Stimulated activated naive B cell treated with anti-CD40 and anti-IgM and Interleukin-4, amounts not matched to agents 10 μg/mL and 1 μg/mL and 100 μg/mL, for 72 hours (primary cell): ENCODE measurements around the gene TBPL2.

Experiments used
- ATAC-seq, 2 donors: fragments of 150-1000 bp; cut with Tn5 transposase; replicated peaks; 2 replicates each; pipeline ENCODE4 v1.10.0; 2021; ENCODE audit warnings: moderate library complexity in 1 of 2
- DNase-seq: peaks from one replicate; pipeline ENCODE4 v3.0.0; 2021
- H3K27ac Mint-ChIP-seq: one replicate; pipeline ENCODE4 v1.8.0; 2022; ENCODE audit warnings: mild to moderate bottlenecking, mixed read lengths
- H3K27me3 Mint-ChIP-seq, 2 donors: one replicate each; pipeline ENCODE4 v1.8.0; 2022; ENCODE audit warnings: mixed read lengths in 2 of 2
- H3K36me3 Mint-ChIP-seq, 2 donors: one replicate each; pipeline ENCODE4 v1.8.0; 2022; ENCODE audit warnings: mixed read lengths in 2 of 2, mild to moderate bottlenecking in 1 of 2
- H3K4me1 Mint-ChIP-seq, 2 donors: one replicate each; pipeline ENCODE4 v1.8.0; 2022; ENCODE audit warnings: mixed read lengths in 2 of 2, mild to moderate bottlenecking in 1 of 2
- H3K4me3 Mint-ChIP-seq, 2 donors: one replicate each; pipeline ENCODE4 v1.8.0; 2022; ENCODE audit warnings: mild to moderate bottlenecking in 2 of 2, mixed read lengths in 2 of 2, moderate library complexity in 1 of 2
- H3K9me3 Mint-ChIP-seq, 2 donors: one replicate each; pipeline ENCODE4 v1.8.0; 2022; ENCODE audit warnings: mixed read lengths in 2 of 2, mild to moderate bottlenecking in 1 of 2

TBPL2 gene

GRCh38 chr14:55381561-55381960 is 58.9 kb downstream of the TBPL2 start:
- Mint-ChIP-seq H3K9me3 (no peaks in the 10 kb centered on the region), H3K36me3 (peaks cover 37 to 47% of the 10 kb centered on the region in 2 donors), H3K27ac (no peak overlapping the region), H3K4me1 (no peaks in the 10 kb centered on the region), H3K4me3 (no peak overlapping the region), H3K27me3 (no peaks in the 10 kb centered on the region)
- ATAC-seq (no peak), DNase-seq (no peak)

GRCh38 chr14:55381040-55381439 is 59.4 kb downstream of the TBPL2 start:
- DNase-seq = no peak
- no peak overlapping the region for H3K4me3 Mint-ChIP-seq
- ATAC-seq = no peak
- H3K4me1 Mint-ChIP-seq = no peaks in the 10 kb centered on the region
- H3K9me3 Mint-ChIP-seq = no peaks in the 10 kb centered on the region
- H3K36me3 Mint-ChIP-seq = peaks cover 41 to 52% of the 10 kb centered on the region in 2 donors
- H3K27ac Mint-ChIP-seq = no peak overlapping the region
- H3K27me3 Mint-ChIP-seq = no peaks in the 10 kb centered on the region

- Mint-ChIP-seq H3K9me3 (no peaks in the 10 kb centered on the region), H3K4me1 (peaks cover 4 to 22% of the 10 kb centered on the region in 2 donors), H3K4me3 (no peak overlapping the region), H3K36me3 (peaks cover 40 to 58% of the 10 kb centered on the region in 2 donors), H3K27ac (no peak overlapping the region), H3K27me3 (no peaks in the 10 kb centered on the region)
- DNase-seq (no peak), ATAC-seq (no peak)
Observed at GRCh38 chr14:55377236-55377635, 63.2 kb downstream of the TBPL2 start.

GRCh38 chr14:55374771-55375170 is 65.6 kb downstream of the TBPL2 start:
- no peaks in the 10 kb centered on the region for H3K27me3 Mint-ChIP-seq
- peak overlapping the region; percentile 6 for H3K27ac Mint-ChIP-seq
- peaks cover 39 to 58% of the 10 kb centered on the region in 2 donors for H3K36me3 Mint-ChIP-seq
- ATAC-seq (no peak), DNase-seq (no peak)
- H3K4me1 Mint-ChIP-seq = peaks cover 6 to 24% of the 10 kb centered on the region in 2 donors
- H3K9me3 Mint-ChIP-seq = no peaks in the 10 kb centered on the region
- H3K4me3 Mint-ChIP-seq = no peak overlapping the region

GRCh38 chr14:55373784-55374705 is 66.4 kb downstream of the TBPL2 start:
- H3K27ac Mint-ChIP-seq = peak overlapping the region; percentile 65
- peaks cover 43 to 62% of the 10 kb centered on the region in 2 donors for H3K36me3 Mint-ChIP-seq

GRCh38 chr14:55372825-55373224 is 67.6 kb downstream of the TBPL2 start:
- DNase-seq = no peak
- Mint-ChIP-seq H3K4me1 (peaks cover 6 to 24% of the 10 kb centered on the region in 2 donors), H3K4me3 (no peak overlapping the region), H3K27ac (peak overlapping the region; percentile 51), H3K9me3 (no peaks in the 10 kb centered on the region), H3K36me3 (peaks cover 41 to 57% of the 10 kb centered on the region in 2 donors), H3K27me3 (no peaks in the 10 kb centered on the region)
- no peak for ATAC-seq

More at GRCh38 chr14:55373784-55374705, 66.4 kb downstream of the TBPL2 start:
- H3K9me3 Mint-ChIP-seq = no peaks in the 10 kb centered on the region
- H3K4me1 Mint-ChIP-seq = peaks cover 6 to 24% of the 10 kb centered on the region in 2 donors
- ATAC-seq (peak; percentile 97 to 98), DNase-seq (peak; percentile 19)
- no peaks in the 10 kb centered on the region for H3K27me3 Mint-ChIP-seq
- peak overlapping the region in 1 of 2 donors; percentile 16 for H3K4me3 Mint-ChIP-seq

GRCh38 chr14:55372423-55372822 is 68.0 kb downstream of the TBPL2 start:
- no peak for ATAC-seq
- Mint-ChIP-seq H3K27me3 (no peaks in the 10 kb centered on the region), H3K4me1 (peaks cover 6 to 24% of the 10 kb centered on the region in 2 donors), H3K36me3 (peaks cover 42 to 58% of the 10 kb centered on the region in 2 donors), H3K27ac (peak overlapping the region; percentile 84), H3K4me3 (no peak overlapping the region), H3K9me3 (no peaks in the 10 kb centered on the region)
- no peak for DNase-seq

GRCh38 chr14:55370883-55371455 is 69.4 kb downstream of the TBPL2 start:
- H3K9me3 Mint-ChIP-seq = no peaks in the 10 kb centered on the region
- no peaks in the 10 kb centered on the region for H3K27me3 Mint-ChIP-seq
- peaks cover 6 to 24% of the 10 kb centered on the region in 2 donors for H3K4me1 Mint-ChIP-seq
- no peak for DNase-seq
- no peak overlapping the region for H3K4me3 Mint-ChIP-seq
- H3K36me3 Mint-ChIP-seq = peaks cover 29 to 46% of the 10 kb centered on the region in 2 donors
- H3K27ac Mint-ChIP-seq = peak overlapping the region; percentile 85
- ATAC-seq = no peak

GRCh38 chr14:55366271-55366670 is 74.1 kb downstream of the TBPL2 start:
- peaks cover 19 to 54% of the 10 kb centered on the region in 2 donors for H3K36me3 Mint-ChIP-seq
- no peak for DNase-seq

More at GRCh38 chr14:55366271-55366670, 74.1 kb downstream of the TBPL2 start:
- no peaks in the 10 kb centered on the region for H3K4me1 Mint-ChIP-seq
- no peak for ATAC-seq
- H3K4me3 Mint-ChIP-seq = no peak overlapping the region
- no peaks in the 10 kb centered on the region for H3K9me3 Mint-ChIP-seq
- no peaks in the 10 kb centered on the region for H3K27me3 Mint-ChIP-seq
- H3K27ac Mint-ChIP-seq = no peak overlapping the region
